DMS53 treated with DMSO at 0.1 percent for 48 hours (cell line): ENCODE measurements around the gene HNF1B.
"Not testable (repeated sequence)": the region's sequence is repeated elsewhere in the genome, so short reads cannot be mapped to it uniquely, and the experiment has no call there.

ENCODE experiments used
- DNase-seq: peaks from one replicate; lab custom pipeline; 2025; ENCODE audit not compliant: unreplicated experiment; lab: John Stamatoyannopoulos, UW

Gene HNF1B

GRCh38 chr17:37708008-37708615 lies 36.7 kb downstream of the HNF1B start:
- peak; percentile 53 for DNase-seq

GRCh38 chr17:37706446-37706845 lies 38.4 kb downstream of the HNF1B start:
- no peak for DNase-seq

- no peak for DNase-seq
These were observed 42.3 kb downstream of the HNF1B start for GRCh38 chr17:37702598-37702997.

GRCh38 chr17:37701496-37701898 lies 43.4 kb downstream of the HNF1B start:
- DNase-seq: no peak

DNA sequence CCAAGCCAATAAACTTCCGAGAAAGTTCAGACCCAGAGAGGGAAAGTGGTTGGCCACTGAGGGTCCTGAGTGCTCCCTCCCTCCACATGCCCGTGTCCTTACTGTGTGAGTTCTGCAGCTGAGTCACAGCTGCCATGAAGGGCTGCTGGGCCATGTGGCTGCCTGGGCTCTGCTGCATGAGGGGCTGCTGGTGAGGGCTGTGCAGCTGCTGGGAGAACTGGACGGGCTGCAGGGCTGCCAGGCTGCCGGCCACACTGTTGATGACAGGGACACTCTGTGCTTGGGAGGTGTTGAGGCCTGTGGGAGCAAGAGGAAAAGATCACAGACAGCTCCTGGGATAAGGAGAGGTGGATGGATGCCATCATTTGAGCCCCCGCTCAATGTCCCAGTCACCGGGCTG lies 44.0 kb downstream of the HNF1B start:
- no peak for DNase-seq

- DNase-seq: no peak
These were observed 45.4 kb downstream of the HNF1B start for GRCh38 chr17:37699285-37699973.

GRCh38 chr17:37698911-37699255 lies 46.0 kb downstream of the HNF1B start:
- no peak for DNase-seq

- no peak for DNase-seq
These were observed 46.5 kb downstream of the HNF1B start for GRCh38 chr17:37698132-37698910.

- no peak for DNase-seq
These were observed 47.5 kb downstream of the HNF1B start for GRCh38 chr17:37697381-37697780.

GRCh38 chr17:37696366-37696765 lies 48.5 kb downstream of the HNF1B start:
- DNase-seq: no peak

DNA sequence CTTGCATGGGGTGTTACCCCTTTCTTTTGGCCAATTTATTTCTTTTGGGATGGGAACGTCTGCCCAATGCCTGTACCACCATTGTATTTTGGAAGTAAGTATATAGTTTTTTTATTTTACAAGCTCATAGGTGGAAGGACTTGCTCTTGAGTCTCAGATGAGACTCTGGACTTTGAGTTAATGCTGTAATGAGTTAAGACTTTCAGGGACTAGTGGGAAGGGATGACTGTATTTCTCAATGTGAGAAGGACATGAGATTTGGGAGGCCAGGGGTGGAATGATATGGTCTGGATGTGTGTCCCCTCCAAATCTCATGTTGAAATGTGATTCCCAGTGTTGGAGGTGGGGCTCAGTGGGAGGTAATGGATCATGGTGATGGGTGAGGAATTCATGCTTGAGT lies 49.1 kb downstream of the HNF1B start:
- DNase-seq: no peak

DNA sequence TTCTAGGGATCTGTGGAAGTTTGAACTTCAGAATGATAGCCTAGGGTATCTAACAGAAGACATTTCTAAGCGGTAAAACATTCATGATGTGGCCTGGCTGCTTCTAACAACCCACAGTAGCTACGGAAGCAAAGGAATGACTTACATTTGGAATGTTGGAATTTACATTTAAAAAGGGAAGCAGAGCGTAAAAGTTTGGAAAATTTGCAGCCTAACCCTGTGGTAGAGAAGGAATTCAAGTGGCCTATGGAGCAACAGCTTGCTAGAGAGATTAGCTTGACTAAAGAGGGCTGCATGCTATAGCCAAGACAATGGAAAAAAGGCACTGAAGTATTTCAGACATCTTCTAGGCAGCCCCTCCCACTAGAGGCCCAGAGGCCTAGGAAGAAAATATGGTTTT lies 50.1 kb downstream of the HNF1B start:
- DNase-seq: no peak

DNA sequence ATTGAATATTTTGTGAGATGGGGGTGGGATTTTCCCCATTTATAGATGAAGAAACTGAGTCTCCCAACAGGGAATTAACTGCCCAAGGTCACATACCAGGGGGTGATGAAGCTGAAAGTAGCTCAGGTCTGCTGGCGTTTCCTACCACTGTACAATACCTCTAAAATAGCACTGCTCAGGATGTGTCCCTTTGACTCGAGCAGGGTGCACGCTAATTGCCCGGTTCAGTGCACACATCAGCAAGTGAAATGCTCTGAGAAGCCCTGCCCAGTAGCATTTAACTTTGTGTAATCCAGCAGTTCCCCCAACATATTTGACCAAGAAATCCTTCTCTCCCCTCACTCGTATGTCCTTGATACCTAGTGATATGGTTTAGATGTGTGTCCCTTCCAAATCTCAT lies 51.5 kb downstream of the HNF1B start:
- no peak for DNase-seq

DNA sequence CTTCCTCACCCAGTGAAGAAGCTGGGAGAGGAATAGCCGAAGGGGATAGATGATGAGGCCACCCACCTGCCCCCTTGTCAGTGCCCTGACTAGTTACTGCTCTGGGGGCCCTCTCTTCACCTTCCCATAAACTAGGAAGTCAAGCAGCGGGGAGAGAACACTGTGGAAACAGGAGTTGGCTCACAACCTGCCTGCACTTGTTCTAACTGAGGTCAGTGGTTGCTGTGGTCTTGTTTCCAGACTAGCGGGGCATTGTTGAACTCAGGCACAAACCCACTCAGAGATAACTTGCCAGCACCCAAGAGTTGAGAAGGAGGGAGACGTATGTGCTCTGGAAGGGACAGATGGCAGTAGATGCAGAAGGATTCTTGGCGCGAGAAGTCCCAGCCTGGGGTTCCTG lies 53.1 kb downstream of the HNF1B start:
- no peak for DNase-seq

- no peak for DNase-seq
These were observed 55.5 kb downstream of the HNF1B start for GRCh38 chr17:37689317-37689716.

GRCh38 chr17:37683454-37683984 lies 61.3 kb downstream of the HNF1B start:
- no peak for DNase-seq

GRCh38 chr17:37682007-37682406 lies 62.9 kb downstream of the HNF1B start:
- DNase-seq: no peak

GRCh38 chr17:37679995-37680394 lies 64.9 kb downstream of the HNF1B start:
- DNase-seq: not testable (repeated sequence)

DNA sequence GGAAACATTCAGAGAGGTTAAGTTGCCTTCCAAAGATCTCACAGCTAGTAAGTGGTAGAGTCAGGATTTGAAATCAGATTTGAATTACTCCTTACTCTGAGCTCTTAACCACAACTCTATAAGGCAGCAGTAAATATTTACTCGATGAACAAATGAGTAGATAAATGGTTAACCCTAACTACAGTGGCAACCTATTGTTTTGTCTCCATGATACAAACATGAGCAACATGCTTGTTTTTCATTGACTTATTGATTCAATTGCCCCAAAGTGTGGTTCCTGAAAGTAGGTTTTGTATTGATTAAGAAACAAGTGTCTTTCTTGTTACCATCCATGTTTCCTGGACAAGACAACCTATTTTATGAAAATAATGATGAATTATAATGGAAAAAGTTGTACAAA lies 66.8 kb downstream of the HNF1B start:
- no peak for DNase-seq

DNA sequence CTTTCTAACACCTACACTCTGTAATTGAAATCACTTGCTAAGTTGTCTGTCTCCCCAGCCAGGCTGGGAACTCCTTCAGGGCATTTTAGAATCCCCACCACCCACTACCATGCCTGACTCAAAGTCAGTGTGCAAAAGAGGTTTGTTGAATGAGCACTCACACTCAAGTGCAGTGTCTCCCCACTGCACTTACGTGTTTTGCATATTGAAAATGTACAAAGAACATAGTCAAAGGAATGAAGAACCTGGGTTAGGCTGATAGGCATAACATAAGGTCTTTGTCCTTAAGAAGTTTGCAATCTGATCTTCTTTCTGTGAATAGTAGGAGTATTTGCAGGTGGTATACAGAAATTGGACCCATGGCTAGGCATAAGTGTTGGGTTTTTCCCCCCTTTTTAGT lies 67.8 kb downstream of the HNF1B start:
- DNase-seq: no peak

DNA sequence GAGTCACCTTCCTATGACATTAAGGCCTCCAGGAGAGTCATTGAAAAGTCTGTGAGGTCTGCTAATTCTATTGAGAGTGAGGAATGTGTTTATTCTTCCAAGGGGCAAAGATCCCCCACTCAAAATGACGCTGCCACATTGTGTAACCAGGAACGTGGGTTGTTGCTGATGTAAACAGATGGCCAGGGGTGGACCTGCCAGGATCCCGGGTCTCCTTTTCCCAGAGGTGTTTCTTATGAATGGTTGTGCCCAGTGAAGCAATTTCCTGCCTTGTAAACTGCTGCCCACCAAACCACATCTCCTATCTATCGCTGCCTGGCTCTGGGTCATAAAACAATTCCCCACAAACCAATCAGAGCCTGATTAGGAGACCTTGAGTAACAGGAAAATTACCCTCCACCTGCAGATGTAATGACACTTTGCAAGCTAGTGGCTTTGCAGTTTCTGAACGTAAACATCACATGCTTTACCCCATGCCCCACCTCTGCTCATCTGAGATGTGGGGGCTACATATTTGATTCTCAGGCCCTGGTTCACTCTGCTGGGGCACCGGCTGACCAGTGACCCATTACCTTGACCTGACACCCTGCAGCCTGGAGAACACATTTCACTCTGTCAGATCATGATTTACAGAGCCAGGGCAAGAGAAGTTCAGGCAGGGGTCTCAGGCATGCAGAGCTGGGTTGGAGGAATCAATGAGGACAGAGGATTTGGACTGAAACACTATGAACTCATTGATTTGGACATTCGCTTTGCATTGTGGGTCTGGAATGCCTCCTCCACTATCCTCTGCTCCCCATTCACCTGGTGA lies 68.5 kb downstream of the HNF1B start:
- no peak for DNase-seq
